HG03108 (cell line): Measurements from ENCODE around the gene CMYA5.
"Not testable (repeated sequence)": the region's sequence is repeated elsewhere in the genome, so short reads cannot be mapped to it uniquely, and the experiment has no call there.

Experiments used
- ATAC-seq: cut with Tn5 transposase; IDR thresholded peaks from one replicate; pipeline ENCODE4 v1.9.1; 2021; ENCODE audit warnings: moderate library complexity; ENCODE audit not compliant: unreplicated experiment

CMYA5 gene

DNA sequence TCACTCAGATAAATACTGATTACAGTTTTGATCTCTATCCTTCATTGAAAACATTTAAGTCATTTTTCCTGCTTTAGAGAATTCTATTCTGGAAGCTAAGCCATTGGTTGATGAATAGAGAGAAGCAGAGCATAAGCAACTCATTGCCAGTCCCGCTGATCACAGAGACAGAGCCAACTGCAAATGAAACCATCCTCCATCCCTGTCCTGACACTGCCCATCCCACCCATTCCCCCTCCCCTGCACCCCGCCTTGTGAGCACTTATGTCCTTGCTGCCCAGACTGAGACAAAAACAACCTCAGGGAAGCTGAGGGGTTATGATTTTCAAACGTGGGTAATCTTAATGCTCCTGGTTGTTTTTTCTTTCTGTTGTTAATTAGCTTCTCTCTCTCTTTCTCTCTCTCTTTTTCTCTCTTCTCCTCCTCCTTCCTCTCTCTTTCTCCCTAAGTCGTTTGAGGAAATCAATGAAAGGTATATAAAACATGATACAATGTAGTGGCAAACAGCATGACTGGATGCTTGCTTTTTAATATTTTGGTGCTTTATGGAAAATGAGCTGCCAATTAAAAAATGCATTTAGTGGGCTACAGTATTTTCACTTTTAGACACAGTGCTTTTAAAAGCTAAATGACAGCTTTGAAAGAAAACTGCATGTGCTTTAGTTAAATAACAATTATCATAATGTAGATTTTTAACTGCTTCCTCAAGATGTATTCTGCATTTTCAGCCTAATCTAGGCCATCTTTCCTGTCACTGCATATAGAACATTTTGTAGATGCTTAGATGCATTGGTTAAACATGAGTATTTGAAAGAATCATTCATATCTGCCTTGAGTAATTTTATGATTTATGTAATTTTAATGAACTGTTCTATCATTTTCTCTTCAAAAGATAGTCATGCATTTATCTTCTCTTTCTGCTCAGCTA is 57.3 kb downstream of the CMYA5 start:
- ATAC-seq = no peak

DNA sequence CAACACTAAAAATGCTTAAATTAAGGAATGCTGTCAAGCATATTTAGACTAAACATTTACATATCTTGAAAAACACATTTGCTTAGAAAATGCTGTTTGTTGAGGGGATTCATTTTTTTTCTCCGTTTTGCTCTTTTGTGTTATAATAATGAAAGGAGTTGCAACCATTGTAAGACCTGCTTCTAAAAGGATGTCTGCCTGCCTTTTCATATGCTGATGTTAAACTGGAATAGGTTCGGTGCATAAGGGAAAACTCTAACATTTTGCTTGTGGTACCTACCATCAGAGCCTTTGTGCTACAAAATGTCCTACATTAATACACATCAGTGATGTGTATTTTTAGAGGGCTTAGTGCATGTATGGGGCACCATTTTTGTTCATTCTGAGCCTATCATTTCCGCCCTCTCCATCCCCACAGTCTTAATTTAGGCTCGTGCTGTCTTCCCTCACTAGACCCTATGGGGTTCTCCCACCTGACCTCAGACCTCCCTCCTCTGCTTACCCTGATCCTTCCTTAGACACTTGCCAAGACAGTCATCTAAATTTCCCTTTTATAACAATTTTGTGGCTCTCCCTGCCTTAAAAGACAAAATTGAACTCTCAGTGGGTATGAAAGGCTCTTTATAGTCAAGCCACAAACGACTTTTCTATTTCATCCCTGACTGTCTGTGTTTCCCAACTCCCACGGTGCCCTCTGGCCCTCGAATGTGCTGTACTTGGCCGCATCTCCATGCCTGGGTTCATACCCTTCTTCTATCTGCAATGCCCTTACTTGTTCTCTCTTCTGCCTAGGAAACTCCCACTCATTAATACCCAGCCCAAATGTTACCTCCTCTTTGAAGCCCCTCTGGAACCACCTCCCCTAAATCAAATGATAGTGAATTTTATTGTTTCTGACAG is 61.2 kb downstream of the CMYA5 start:
- ATAC-seq = no peak

DNA sequence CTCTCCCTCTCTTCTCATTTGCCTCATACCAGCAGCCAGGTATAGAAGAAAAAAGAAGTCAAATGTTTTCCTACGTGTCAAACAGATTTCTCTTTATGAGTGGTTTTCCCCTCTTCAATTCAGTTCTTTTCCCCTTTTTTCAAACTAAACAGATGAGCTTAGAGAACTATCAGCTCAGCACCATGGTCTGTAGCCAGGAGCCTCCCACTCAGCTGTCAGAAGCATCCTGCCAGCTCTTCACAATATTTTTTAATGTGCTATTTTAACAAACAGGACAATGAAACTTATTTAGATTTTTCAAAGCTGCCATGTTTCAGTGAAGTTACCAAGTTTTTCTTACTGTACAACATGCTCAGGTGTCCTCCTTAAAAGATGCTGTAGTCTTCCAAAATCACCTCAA is 63.5 kb downstream of the CMYA5 start:
- ATAC-seq = no peak

DNA sequence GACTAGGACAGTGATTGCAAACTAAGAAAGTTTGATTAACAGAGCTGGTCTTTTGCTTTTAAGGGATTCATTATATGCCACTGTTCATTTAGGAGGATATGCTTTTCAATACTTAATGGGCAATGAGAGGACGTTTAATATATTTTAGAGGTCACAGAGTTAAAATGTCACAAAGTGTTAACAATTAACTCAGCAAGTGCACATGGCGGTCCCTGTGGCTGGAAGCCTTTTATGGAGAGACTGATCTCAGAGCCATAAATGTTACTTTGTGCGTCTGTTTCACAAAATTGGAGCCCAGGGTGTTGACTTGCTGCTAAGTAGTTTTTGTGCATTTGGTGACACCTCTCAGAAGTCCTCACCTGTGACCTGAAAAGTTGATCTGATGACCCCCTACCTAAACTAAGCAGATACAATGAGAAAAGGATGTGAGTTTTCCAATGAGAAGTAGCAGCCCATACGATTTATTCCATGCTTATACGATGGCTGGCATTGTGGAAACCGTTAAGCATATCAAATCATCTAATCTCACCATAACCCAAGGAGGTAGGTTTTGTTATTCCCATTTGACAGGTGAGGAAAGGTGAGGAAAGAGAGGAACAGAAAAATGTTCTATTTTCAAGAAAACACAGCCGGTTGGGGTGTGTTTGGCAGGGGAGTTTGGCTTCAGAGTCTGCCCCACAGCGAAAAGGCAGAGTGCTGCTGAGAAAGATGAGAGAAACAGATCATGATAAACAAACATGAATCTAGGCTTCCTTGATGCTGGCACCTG is 64.4 kb downstream of the CMYA5 start:
- ATAC-seq = no peak

DNA sequence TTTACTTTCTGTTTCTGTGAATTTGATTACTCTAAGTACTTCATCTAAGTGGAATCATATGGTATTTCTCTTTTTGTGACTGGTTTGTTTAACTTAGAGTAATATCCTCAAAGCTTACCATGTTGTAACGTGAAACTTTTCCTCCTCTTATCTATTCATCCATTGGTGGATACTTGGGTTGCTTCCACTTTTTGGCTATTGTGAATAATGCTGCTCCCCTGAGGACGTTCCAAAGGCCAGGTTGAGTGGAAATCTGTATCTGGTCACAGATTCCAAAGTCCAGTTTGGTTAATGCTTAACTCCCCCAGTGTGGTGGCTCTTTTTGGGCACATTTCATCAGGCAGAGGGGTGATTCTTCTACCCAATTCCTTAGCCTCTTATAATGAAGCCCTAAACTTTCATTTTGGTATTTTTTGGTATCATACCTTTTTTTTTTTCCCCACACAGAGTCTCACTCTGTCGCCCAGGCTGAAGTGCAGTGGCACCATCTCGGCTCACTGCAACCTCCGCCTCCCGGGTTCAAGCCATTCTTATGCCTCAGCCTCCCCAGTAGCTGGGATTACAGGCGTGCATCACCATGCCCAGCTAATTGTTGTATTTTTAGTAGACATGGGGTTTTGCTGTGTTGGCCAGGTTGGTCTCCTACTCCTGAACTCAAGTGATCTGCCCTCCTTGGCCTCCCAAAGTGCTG is 65.4 kb downstream of the CMYA5 start:
- ATAC-seq = no peak

DNA sequence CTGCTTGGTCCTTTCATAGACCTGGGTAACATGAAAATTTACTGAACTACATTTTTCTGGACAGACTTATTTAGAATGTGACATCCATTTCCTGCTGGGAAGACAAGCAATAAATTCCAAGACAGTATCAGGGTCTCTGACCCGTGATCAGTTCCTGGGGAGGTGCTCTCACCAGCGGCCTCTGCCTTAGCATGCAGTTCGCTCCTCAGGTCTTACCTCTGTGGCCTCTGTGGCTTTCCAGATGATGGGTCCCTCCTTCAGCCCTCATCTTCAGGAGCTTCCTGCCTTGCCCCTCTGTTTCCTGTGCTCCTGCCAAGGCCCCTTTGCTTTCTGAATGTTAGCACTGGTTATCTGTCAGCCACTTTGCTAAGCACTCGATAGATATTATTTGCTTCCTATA is 66.4 kb downstream of the CMYA5 start:
- ATAC-seq = no peak

DNA sequence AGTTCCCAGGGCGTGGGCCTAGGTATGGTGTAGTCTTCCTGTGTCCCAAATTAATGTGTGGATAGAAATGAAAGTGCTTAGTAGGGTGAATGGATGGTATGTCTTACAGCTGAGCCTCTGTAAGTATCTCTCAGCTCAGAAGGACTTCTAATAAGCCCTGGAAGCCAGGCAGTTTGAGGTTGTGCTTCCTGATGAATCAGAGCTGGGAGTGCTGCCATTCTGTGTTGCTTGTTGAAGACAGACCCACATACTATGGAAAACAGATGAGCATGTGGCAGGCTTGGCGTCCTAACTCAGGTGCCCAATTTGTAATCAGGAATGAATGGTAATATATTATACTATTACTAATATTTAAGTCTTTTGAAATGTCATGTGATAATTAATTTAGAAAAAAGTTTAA is 69.8 kb downstream of the CMYA5 start:
- no peak for ATAC-seq

DNA sequence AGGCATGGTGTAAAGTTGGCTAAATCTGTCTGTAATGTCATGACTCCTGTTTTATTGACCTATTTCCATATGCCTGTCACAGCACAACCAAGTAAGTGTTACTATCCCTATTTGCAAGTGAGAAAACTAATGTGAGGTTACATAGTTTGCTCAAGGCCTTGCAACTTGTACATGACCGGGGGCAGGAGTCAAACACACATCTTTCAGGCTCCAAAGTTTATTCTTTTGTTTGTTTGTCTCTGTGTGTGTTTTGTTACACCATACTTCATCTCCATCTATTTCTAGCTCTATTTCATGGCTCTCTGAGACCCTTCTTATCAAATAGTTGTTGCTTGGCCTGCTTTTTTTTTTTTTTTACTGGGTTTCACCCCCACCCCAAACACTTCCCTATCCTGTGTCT is 70.2 kb downstream of the CMYA5 start:
- no peak for ATAC-seq

DNA sequence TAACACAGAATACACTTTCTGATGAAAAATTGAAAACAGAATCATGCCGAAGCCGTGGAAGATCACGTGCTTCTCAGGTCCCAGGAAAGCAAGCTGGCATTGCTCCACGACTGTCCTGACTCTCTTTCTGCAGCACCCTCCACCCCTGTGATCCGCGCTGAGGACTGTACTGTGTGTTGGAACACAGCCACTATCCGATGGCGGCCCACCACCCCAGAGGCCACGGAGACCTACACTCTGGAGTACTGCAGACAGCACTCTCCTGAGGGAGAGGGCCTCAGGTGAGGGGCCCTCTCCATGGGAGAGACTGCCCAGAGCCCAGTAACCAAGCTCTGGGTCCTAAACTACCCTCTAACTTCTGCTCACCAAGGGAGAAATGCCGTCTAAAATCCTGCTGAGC is 73.3 kb downstream of the CMYA5 start:
- no peak for ATAC-seq

DNA sequence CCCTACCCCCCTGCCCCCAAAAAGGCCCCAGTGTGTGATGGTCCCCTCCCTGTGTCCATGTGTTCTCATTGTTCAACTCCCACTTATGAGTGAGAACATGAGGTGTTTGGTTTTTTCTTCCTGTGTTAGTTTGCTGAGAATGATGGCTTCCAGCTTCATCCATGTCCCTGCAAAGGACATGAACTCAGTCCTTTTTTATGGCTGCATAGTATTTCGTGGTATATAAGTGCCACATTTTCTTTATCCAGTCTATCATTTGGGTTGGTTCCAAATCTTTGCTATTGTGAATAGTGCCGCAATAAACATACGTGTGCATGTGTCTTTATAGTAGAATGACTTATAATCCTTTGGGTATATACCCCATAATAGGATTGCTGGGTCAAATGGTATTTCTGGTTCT is 74.5 kb downstream of the CMYA5 start:
- ATAC-seq = not testable (repeated sequence)

DNA sequence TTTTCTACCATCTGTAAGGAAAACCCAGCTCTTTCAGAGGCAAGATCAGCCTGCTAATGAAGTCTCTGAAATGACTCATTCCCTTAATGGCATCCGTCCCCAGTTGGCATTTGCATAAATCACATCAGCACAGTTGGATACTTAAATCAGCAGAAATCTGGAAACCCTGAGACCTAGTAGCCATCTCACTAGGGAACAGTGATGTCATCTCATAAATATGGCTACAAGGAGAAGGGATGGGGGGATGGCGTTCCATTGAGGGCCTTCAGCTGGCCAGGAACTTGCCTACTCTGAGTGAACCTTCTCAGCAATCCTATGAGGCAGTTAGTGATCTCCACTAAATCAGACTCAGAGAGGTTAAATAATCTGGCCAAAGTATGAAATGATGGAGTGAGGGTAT is 81.8 kb downstream of the CMYA5 start:
- no peak for ATAC-seq

DNA sequence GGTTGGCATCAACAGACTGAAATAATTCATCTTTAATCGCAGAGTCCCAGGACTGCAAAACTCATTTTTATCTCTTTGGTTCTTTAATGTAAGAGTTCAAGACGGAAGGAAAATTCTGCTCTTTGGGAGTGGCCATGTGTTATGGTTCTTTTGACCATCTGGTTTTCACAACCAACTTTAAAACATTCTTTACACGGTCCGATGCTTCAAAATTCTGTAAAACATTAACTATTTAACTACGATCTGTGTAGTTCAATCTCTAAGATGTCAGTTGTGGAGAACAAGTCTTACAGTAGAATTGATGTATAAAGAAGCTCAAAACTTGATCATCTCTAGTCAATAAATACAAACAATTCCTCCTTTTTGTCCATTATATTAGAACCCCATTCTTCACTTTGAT is 83.0 kb downstream of the CMYA5 start:
- ATAC-seq = no peak

DNA sequence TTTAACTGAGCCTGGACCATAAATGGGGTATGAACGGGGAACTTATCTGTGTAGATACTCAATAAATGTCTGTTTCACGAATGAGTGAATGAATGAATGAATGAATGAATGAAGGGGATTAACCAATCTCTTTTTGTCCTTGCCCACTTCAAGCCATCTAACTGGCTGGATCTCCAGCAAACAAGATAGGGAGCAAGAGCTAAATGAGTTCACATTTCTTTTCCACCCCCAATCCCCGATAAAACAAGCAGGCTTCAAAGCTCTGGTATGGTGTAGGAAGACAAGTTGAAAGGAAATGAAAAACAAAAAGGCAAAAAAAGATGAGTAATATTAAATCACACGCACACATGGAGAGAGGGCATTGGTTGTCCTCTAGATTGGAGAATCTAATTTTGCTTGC is 84.0 kb downstream of the CMYA5 start:
- no peak for ATAC-seq

DNA sequence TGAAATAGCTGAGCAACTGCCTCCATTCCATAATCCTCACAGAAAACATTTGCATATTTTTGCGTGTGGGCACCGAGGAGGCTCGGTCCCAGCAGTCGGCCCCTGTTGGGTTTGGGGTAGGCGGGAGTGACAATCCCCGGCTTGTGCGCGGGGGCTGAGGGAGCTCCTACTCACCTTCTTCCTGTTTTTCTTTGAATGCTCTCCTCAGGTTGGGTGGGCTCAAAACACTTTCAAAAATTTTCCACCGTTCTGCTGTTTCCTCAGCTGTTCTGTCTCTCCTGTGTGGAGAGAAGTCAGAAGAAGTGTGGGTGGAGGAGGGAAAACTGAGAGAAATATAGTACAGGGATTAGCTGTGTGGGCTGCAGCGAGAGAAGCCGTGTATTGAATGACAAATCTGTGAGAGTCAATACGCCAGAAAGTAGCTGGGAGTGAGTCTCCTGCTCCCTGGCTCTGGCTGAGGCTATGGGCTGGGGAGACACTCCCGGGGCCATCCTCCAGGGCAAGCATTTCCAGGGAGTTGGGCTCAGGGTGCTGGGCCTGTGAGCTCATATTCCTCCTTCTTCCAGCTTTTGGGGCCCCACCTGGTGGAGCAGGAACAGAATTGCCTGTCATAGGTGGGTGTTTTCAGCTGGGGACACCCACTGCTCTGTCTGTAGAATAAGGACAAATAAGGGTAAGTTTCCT is 84.7 kb downstream of the CMYA5 start:
- no peak for ATAC-seq

DNA sequence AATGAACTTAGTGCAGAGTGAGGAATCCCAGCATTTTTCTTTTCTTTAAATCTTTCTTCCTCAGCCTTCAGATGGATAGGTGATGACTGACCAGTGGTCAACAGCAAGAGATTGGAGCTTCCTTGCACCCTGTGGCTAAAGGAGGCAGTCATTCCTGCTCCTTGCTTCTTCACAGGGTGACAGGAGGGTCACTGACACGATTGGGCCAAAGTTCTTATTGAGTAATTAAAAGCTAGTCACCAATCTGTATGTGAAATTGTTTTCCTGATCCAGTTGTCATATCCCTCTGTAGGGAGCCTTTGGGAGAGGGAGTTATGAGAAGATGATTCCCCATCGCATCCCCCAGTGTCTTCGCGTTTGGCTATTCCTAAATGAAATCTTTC is 85.2 kb downstream of the CMYA5 start:
- ATAC-seq = no peak

DNA sequence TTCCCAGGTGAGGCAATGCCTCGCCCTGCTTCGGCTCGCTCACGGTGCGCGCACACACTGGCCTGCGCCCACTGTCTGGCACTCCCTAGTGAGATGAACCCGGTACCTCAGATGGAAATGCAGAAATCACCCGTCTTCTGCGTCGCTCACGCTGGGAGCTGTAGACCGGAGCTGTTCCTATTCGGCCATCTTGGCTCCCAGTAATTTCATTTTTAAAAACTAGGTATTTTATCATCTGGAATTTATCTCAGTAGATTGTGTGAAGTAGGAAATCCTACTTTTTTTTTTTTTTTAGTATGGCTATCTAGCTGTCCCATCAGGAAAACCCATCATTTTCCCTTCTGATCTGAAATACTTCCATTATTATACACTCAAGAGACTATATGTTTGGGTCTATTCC is 95.1 kb downstream of the CMYA5 start:
- ATAC-seq = not testable (repeated sequence)

DNA sequence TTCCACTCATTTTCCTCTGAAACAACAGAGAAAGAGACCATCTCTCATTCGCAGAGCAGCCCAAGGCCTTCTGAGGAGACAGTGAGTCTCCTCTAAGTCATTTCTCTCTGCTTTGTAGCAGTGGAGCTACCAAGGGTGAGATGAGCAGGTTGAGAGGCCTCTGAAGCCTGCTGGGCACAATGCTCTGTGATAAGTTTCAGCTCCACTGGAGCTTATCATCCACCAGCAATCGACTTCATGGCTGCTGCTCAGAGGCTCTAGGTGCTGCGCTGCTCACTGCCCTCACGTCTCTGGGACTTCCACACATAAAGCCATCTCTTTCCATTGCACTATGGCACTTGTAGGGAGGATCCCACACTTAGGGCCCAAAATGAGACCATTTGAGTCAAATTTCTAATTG is 96.3 kb downstream of the CMYA5 start:
- ATAC-seq = no peak

DNA sequence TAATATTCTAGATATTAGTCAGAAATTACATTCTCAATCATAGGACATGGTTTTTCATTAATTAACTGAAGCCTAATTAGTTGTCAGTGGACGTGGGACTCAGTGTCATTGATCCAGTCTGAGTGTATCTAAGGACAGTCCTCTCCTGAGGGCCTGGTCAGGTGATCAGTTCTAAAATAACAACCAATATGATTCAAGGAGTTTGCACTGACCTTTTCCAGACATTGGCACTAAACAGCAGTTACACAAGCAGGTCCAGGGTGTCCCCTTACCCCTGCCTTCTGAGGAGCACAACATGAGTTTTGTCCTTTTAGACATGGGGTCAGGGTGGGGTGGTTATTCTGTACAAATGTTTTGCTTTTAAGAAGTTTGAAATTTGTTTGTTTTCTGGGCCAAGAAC is 97.8 kb downstream of the CMYA5 start:
- no peak for ATAC-seq

DNA sequence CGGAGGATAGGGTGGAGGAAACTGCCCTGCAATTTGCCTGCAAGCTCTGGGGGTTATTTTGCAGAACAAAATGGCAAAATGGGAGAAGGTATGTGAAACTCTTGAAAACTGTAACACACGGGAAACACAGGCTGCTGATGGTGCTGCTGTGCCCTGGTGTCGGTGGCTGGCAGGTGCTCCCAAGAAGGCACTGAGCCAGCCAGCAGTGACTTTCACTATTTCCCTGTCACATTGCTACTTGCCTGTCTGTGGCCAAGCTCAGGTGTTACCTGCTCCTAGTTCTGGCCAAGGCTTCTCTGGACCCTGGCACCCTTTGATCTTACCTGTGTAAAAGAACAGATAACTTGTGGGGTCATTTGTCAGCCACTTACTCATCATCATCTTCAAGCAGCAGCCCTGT is 102.2 kb downstream of the CMYA5 start:
- no peak for ATAC-seq

DNA sequence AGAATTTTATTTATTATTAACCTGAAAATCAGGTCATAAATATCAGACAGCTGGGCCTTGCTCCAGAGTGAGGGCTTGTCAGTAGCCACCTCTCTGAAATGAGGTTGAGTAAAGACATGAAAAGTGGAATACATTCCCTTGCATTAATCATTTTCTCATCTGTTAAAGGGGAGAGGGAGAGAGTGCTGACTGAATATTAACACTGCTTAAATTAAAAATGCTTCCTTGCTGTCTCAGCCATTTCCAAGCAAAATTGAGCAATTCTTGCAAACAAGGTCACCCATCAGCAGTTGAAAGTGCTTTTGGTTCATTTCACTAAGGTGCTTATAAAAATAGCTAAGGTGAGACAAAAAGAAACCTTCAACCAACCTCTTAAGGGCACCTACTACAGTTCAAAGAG is 102.8 kb downstream of the CMYA5 start:
- ATAC-seq = no peak
